ENCODE measurements around the gene PLSCR4. TPM values are rescaled to one million over a fixed set of nuclear protein-coding genes. Genes with fewer than 3 reads are reported as not detected.

PLSCR4 gene
- total RNA-seq, 4 donors from 2014 or later = 19.7 to 87.7 (median 41.0) TPM

GRCh38 chr3:146274833-146275232 is 23.9 kb upstream of the PLSCR4 start:
- TF ChIP-seq POLR2AphosphoS5 (IDR thresholded peaks at IDR 0.05) (peak in 1 of 3 donors; percentile 52), EP300 (IDR thresholded peaks at IDR 0.05; ENCODE audit: low read depth) (no peak), CTCF (IDR thresholded peaks at IDR 0.05) (no peak), POLR2A (IDR thresholded peaks at IDR 0.05) (no peak)
- intact Hi-C loops (cut with DNase I; ENCODE audit: low total_unique reads) = no loop called here
- DNase-seq = no peak
- no peaks in the 10 kb centered on the region for H3K9me3 ChIP-seq
- peak overlapping the region; percentile 47 to 57 (median 52) for H3K27ac ChIP-seq
- H3K4me1 ChIP-seq = peaks cover 0 to 7% (median 0%) of the 10 kb centered on the region in 4 donors
- H3K36me3 ChIP-seq = no peaks in the 10 kb centered on the region
- WGBS, 2 donors (ENCODE audit: low coverage in 1 of 2) = 57 to 67% methylated on average over 1 of the region's 1 CpG
- in situ Hi-C loops (cut with MboI; ENCODE audit: low pct_ligation_motif_present in 1 of 4, low pct_unique_long_range_greater_than_20kb in 1 of 4, low sequenced_read_pairs in 3 of 4) = no loop called here
- H3K27me3 ChIP-seq = no peaks in the 10 kb centered on the region
- H3K4me3 ChIP-seq = no peak overlapping the region

DNA sequence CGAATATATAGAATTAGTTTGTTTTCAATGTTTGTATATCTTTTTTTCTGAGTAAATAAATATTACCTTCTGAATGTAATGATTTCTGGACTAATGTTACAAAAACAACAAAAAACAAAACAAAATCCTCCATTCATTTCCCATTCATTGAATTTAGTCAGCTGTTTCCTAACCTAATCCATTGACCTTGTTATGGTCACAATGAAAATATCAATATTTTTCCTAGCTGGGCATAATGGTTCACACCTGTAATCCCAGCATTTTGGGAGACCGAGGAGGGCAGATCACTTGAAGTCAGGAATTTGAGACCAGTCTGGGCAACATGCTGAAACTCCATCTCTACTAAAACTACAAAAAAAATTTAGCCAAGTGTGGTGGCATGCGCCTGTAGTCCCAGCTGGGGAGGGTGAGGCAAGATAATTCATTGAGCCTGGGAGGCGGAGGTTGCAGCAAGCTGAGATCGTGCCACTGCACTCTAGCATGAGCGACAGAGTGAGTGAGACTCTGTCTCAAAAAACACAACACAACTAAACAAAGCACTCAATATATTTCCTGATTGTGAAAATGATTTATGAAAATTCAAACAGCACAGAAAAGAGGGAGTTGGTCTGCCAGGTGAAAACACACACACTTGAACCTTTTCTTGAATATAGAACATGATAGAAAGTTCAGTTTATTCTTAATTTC is 23.0 kb upstream of the PLSCR4 start:
- Histone ChIP-seq H3K36me3 (no peaks in the 10 kb centered on the region), H3K4me1 (peaks cover 0 to 7% (median 0%) of the 10 kb centered on the region in 4 donors), H3K9me3 (no peaks in the 10 kb centered on the region), H3K27me3 (no peaks in the 10 kb centered on the region), H3K27ac (peak overlapping the region; percentile 7 to 57 (median 49)), H3K4me3 (no peak overlapping the region)
- TF ChIP-seq POLR2AphosphoS5 (IDR thresholded peaks at IDR 0.05) = no peak
- intact Hi-C loops (cut with DNase I; ENCODE audit: low total_unique reads) = no loop called here
- in situ Hi-C loops (cut with MboI; ENCODE audit: low pct_ligation_motif_present in 1 of 4, low pct_unique_long_range_greater_than_20kb in 1 of 4, low sequenced_read_pairs in 3 of 4) = no loop called here
- WGBS, 2 donors (ENCODE audit: low coverage in 1 of 2) = 86 to 87% methylated on average over 4 to 6 of the region's 6 CpGs
- DNase-seq = no peak

- in situ Hi-C loops (cut with MboI; ENCODE audit: low pct_ligation_motif_present in 1 of 4, low pct_unique_long_range_greater_than_20kb in 1 of 4, low sequenced_read_pairs in 3 of 4) = no loop called here
- no peaks in the 10 kb centered on the region for H3K36me3 ChIP-seq
- H3K27ac ChIP-seq = no peak overlapping the region
- H3K4me1 ChIP-seq = peaks cover 0 to 3% (median 0%) of the 10 kb centered on the region in 4 donors
- H3K27me3 ChIP-seq = no peaks in the 10 kb centered on the region
- no peak for DNase-seq
- no peak for TF ChIP-seq POLR2AphosphoS5 (IDR thresholded peaks at IDR 0.05)
- no peak overlapping the region for H3K4me3 ChIP-seq
- H3K9me3 ChIP-seq = no peaks in the 10 kb centered on the region
- intact Hi-C loops (cut with DNase I; ENCODE audit: low total_unique reads) = no loop called here
These were observed 20.3 kb upstream of the PLSCR4 start for GRCh38 chr3:146271180-146271579.

GRCh38 chr3:146269271-146269670 is 18.4 kb upstream of the PLSCR4 start:
- H3K4me3 ChIP-seq = no peak overlapping the region
- no peak for DNase-seq
- no peaks in the 10 kb centered on the region for H3K36me3 ChIP-seq
- H3K27ac ChIP-seq = no peak overlapping the region
- intact Hi-C loops (cut with DNase I; ENCODE audit: low total_unique reads) (no loop called here), in situ Hi-C loops (cut with MboI; ENCODE audit: low pct_ligation_motif_present in 1 of 4, low pct_unique_long_range_greater_than_20kb in 1 of 4, low sequenced_read_pairs in 3 of 4) (no loop called here)
- no peaks in the 10 kb centered on the region for H3K27me3 ChIP-seq
- no peaks in the 10 kb centered on the region for H3K4me1 ChIP-seq
- 76 to 81% methylated on average over 3 to 4 of the region's 4 CpGs for WGBS, 2 donors (ENCODE audit: low coverage in 1 of 2)
- H3K9me3 ChIP-seq = no peaks in the 10 kb centered on the region
- TF ChIP-seq EP300 (IDR thresholded peaks at IDR 0.05; ENCODE audit: low read depth) (no peak), POLR2AphosphoS5 (IDR thresholded peaks at IDR 0.05) (no peak), CTCF (IDR thresholded peaks at IDR 0.05) (no peak), POLR2A (IDR thresholded peaks at IDR 0.05) (no peak)

GRCh38 chr3:146268535-146269219 is 17.8 kb upstream of the PLSCR4 start:
- in situ Hi-C loops (cut with MboI; ENCODE audit: low pct_ligation_motif_present in 1 of 4, low pct_unique_long_range_greater_than_20kb in 1 of 4, low sequenced_read_pairs in 3 of 4) (no loop called here), intact Hi-C loops (cut with DNase I; ENCODE audit: low total_unique reads) (no loop called here)
- no peak for DNase-seq
- Histone ChIP-seq H3K27ac (no peak overlapping the region), H3K9me3 (no peaks in the 10 kb centered on the region), H3K36me3 (no peaks in the 10 kb centered on the region), H3K4me1 (no peaks in the 10 kb centered on the region), H3K27me3 (no peaks in the 10 kb centered on the region), H3K4me3 (no peak overlapping the region)
- TF ChIP-seq POLR2AphosphoS5 (IDR thresholded peaks at IDR 0.05) (no peak), EP300 (IDR thresholded peaks at IDR 0.05; ENCODE audit: low read depth) (no peak), CTCF (IDR thresholded peaks at IDR 0.05) (no peak), POLR2A (IDR thresholded peaks at IDR 0.05) (no peak)
- WGBS, 2 donors (ENCODE audit: low coverage in 1 of 2) = 83 to 90% methylated on average over 6 of the region's 6 CpGs

Data from transverse colon (tissue), 4 donors.